ENCODE measurements around the gene ATPAF2.

ATPAF2 gene

DNA sequence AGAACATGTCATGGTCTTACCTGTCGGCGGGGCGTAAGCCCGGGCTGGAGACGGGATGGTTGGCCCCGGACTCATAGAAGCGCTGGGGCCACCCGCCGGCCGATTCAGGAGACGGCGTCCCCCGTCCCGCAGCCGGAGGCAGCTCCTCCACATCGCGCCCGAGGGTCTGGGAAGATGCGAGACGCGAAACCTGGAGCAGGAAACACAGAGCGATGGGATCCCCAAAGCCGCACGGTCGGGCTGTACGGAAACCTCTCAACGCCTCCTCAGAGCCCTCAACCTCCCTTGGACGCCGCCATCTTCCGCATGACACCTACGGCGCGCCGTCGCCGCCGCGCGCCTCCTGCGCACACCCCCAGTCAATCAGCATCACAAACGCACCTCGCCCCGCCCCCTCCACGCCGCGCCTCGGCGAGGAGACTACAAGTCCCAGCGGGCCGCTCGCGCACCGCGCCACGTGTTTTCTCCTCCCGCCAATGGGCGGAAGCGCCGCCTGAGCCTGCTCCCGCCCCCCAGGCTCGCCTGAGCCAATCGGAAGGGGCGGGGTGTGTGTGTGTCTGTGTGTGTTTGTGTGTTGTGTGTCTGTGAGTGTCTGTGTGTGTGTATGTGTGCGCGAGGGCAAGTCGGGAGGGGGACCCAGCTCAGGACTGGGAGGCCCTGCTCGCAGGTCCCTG, at the start of gene ATPAF2, which contains the start of gene GID4:
Gene ATPAF2 (minus strand): TSS at position 308 of the 674 bp plus-strand sequence. CDS start 155 bp downstream, at position 153.
Gene GID4 (plus strand): TSS at position 548 of the 674 bp plus-strand sequence. CDS start 57 bp downstream, at position 605.
- DNase-seq (ENCODE audit: low spot score), result peak; percentile 99

DNA sequence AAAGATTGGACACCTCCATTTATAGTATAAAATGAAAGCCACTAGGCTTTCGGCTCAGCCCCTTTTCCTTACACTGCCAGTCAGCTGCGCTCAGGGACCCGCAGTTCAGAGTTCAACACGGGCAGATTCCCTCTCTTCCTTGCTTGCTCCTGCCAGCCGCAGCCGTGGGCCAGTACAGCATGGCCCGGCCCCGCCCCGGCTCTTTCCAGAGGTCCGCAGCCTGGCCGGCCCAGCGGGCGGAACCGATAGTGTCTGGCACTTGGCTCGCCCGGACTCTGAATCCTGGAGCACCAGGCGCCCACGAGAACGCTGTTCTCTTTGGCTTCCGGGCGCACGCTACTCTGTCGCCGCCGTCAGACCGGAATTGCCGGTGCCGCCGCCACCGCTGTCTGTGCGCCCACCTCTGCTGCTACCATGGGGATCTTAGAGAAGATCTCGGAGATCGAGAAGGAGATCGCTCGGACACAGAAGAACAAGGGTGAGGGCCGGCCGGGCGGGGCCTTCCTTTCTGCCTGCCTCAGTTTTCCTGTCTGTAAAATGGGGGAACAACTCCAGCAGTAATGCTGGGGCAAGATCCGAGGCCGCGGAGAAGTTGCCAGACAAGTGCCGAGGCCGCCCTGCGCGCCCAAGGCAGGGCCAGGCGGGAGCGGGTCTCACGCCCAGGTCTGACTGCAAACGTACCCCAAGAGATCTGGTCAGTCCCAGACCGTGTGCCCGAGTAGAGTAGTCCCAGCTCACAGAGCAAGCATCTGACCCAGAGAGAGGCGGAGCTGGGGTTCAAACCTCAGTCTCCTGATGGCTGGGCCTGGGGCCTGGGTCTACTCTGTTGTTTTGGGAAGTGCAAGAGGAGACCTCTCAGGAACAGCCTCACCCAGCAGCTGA, 48.9 kb upstream of the ATPAF2 start, which contains the start of gene DRG2:
Gene DRG2 (plus strand): TSS at position 339 of the 882 bp plus-strand sequence. CDS start 76 bp downstream, at position 415.
- peak; percentile 97 for DNase-seq (ENCODE audit: low spot score)

DNA sequence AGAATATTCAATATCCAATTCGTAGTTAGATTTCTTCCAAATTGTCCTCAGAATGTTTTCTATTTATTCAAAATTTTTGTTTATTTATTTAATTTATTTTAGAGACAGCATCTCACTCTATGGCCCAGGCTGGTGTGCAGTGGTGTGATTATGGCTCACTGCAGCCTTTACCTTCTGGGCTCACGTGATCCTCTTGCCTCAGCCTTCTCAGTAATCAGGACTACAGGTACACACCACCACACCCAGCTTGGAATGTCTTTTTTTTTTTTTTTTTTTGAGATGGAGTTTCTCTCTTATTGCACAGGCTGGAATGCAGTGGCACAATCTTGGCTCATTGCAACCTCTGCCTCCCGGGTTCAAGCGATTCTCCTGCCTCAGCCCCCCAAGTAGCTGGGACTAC, 45.3 kb upstream of the ATPAF2 start:
- no peak for DNase-seq (ENCODE audit: low spot score)

DNA sequence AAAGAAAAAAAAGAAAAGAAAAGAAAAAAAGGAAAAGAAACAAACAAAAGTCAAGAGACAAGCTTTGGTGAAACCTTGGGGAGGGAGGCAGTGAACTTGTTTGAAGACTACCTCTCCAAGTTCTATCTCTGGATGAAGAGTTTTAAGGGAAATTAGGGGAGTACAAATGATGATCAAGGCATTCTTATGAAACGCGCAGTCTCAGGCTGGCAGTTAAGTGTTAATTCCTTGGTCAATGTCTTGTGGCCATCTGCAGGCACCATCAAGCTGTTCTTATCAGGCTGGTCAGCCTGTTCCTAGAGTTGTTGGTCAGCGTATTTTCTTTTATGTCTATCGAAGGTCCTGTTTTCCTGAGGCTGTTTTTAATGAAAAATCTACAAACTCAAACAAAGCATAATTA, 40.6 kb upstream of the ATPAF2 start:
- DNase-seq (ENCODE audit: low spot score), result no peak

DNA sequence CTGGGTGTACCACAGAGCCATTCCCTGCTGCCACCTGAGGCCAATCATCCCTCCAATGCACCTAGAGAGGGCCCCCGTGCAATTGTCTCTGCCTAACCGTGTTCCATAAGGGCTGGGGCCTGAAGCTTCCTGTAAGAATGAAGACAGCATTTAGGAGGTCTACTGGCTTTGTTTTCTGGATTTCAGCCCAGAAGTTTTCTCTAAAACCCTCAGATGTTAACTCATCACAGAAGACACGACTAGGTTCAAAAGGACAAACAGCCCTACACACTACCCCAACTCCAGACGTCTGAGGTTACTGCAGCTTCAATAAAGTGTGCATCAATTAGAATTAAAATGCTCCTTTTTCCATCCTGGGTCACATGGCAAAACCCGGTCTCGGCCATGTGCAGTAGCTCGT, 38.0 kb upstream of the ATPAF2 start:
- DNase-seq (ENCODE audit: low spot score), result peak; percentile 20

DNA sequence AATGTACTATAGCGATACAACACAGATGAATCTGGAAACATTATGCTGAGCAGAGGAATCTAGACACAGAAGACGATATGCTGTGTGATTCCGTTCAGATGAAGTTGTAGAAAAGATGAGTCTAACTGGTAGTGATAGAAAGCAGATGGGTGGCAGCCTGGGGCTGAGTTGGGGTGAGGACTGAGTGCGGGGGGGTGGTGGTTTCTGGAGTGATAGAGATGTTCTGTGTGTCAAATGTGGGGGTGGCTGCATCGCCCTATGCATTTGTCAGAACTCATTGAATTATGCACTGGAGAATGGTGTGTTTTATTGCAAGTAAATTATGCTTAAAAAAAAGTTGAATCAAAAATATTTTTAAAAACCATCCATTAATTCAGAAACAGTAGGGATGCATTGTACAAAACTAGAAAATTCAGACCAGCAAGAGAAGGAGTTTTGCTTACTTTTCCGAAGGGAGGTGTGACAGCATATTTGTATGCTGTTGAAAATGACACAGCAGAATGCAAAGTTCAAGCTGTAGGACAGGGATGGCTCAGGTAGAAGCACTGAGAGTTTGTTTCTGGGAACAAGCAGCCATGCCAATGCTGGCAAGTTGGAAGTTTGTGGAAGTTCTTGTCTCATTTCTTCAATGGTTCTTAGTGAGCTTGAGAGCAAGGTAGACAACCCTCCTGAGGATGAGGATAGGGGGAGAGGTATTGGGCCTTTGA, 35.8 kb upstream of the ATPAF2 start:
- DNase-seq (ENCODE audit: low spot score), result no peak

DNA sequence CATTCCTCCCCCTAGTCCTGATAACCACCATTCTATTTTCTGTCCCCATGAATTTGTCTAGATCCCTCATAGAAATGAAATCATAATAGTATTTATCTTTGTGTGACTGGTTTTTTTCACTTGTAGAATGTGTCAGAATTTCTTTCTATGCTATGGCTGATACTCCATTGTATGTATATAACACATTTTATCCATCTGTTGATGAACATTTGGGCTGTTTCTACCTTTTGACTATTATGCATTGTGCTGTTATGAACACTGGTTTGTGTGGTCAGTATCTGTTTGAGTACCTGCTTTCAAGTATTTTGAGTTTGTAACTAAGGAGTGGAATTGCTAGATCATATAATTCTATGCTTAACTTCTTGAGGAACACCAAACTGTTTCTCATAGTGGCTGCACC, 32.8 kb upstream of the ATPAF2 start:
- DNase-seq (ENCODE audit: low spot score), result no peak

DNA sequence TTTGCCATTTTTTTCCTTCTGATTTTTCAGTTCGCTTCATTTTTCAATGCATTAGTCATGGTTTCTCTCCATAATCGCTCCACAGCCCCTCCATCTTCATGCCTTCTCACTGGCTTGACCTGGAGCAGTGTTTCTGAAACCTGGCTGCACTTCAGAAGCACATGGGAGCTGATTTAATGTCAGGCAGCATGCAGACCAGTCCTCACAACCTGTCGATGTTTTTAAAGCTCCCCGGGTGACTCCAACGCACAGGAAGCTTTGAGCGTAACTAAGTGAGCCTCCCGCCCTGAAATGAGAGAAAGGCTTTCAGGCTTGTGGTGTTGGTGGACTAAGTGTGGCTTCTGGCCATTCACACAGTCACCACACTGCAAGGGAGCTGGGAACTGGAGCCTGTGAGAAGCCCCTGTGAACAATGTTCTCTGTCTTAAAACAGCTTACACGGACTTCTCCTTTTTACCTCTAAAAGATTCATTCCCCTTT, 31.9 kb upstream of the ATPAF2 start:
- DNase-seq (ENCODE audit: low spot score), result peak; percentile 65

DNA sequence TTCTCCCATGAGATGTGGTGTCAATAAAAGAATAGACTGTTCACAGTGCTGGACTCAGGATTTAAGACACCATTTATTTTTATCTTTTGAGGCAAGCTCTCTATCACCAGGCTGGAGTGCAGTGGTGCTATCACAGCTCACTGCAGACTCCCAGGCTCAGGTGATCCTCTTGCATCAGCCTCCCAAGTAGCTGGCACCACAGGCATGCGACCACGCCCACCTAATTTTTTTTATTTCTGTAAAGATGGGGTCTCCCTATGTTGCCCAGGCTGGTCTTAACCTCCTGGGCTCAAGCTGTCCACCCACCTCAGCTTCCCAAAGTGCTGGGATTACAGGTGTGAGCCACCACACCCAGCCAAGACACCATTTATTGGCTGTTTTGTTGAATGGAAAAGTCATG, 30.1 kb upstream of the ATPAF2 start:
- DNase-seq (ENCODE audit: low spot score), result no peak

DNA sequence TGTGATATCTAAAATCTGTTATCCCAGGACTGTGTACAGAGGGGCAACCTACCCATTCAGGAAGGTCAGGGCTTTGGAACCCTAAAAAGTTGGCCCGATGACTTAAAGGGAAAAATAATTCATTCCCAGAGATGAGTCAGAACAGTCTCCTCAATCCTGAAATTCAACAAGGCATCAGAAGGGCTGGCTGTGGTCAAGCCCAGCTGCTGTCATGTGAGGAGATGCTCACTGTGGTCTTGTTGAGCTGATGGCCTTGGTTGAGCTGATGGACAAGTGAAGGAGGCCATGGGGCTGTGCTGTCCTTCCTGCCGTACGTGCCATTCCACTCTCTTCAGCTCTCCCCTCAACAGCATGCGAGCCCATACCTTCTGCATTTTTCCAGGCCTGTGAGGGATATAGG, 27.9 kb upstream of the ATPAF2 start:
- no peak for DNase-seq (ENCODE audit: low spot score)

DNA sequence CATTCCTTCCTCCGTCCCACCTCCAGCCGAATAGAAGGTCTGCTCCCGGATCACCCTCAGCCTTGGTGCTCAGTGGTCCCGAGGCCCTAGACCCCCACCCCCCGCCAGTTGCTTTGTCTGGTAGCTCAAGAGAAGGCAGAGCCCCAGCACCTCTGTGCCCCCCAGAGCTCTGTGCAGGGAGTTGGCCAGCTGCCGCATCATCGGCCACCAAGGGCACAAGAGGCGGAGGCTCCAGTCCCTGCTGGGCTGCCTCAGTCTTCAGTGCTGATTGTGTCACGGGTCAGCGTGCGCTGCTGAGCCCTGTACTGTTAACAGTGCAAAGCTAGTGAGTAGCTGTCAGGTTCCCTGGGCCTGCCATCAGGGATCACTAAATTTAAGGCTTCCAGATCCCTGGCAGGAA, 26.6 kb upstream of the ATPAF2 start:
- DNase-seq (ENCODE audit: low spot score), result no peak

DNA sequence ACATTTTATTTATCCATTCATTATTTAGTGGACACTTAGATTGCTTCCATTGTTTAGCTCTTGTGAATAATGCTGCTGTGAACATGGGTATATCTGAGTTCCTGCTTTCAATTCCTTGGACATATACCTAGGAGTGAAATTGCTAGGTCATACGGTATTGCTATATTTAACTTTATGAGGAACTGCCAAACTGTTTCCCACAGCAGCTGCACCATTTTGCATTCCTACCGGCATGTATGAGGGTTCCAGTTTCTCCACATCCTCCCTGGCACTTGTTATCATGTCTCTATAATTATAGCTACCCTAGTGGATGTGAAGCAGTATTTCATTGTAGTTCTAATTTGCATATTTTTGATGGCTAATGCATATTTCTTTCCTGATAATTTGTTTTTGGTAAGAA, 25.1 kb upstream of the ATPAF2 start:
- no peak for DNase-seq (ENCODE audit: low spot score)

DNA sequence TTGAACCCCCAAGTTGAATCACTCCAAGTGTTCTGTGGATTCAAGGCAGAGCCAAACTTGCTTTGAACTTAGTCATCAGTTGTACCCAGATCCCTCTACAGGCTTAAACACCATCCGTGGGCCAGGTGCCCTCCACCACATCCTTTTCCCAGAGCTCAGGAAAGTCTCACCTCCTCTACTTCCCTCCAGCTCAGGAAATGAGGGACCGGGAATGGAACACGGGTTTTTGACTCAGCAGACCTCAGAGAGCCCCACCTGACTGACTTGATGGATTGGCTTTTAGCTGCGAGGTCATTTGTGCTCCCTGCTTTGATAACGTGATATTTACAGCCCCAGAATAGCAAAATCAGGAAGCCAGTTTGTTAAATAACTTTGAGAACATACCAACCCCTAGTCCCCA, 20.3 kb upstream of the ATPAF2 start:
- DNase-seq (ENCODE audit: low spot score), result no peak

DNA sequence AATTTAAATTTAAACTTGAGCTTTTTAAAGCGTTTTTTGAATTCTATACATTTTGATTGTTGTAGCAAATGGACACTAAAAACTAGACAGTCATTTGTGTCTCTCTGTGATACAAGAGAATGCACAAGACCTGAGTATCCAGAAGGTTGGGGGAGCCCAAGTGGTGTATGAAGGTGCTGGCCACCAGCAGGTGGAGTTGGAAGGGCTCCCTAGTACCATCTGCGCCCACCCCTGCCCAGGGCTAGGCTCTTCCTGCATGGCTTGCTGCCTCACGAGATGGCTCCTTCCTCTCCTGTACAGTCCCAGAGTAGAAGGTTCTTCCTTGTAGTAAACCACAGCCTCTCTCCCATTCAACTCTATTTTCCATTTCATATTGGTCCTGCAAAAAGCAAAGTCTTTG, 17.2 kb upstream of the ATPAF2 start:
- DNase-seq (ENCODE audit: low spot score), result no peak

DNA sequence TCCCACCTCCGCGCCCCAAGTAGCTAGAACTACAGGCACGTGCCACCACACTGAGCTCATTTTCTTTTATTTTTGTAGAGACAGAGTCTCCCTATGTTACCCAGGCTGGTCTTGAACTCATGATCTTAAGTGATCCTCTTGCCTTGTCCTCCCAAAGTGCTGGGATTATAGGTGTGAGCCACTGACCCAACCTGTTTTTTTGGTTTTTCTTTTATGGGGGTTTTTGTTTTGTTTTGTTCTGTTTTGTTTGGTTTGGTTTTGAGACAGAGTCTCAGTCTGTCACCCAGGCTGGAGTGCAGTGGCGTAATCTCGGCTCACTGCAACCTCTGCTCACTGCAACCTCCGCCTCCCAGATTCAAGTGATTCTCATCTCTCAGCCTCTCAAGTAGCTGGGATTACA, 16.6 kb upstream of the ATPAF2 start:
- DNase-seq (ENCODE audit: low spot score), result no peak

DNA sequence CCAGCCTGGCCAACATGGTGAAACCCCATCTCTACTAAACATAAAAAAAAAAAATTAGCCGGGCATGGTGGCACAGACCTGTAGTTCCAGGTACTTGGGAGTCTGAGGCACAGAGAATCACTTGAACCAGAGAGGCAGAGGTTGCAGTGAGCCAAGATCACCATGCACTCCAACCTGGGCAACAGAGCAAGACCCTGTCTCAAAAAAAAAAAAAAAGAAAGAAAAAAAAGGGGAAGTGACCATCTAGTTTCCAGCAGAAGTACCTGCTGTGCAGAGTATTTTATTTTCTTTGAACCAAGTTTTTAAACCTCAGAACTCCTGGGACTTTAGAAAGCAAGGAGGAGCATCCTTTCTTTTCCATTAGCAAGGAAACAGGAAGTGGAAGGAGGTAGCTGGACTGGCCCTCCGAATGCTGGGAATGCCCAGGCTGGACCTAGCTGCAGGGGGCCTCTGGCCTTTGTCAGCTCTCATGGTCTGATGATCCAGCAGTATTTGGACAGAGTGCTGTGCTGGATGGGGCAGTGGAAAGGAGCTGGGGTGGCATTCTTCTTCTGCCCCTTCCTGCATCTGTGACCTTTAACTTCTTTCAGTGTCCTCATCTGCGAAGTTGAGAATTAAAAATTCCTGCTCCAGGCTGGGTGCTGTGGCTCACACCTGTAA, 6.9 kb upstream of the ATPAF2 start:
- DNase-seq (ENCODE audit: low spot score), result no peak

DNA sequence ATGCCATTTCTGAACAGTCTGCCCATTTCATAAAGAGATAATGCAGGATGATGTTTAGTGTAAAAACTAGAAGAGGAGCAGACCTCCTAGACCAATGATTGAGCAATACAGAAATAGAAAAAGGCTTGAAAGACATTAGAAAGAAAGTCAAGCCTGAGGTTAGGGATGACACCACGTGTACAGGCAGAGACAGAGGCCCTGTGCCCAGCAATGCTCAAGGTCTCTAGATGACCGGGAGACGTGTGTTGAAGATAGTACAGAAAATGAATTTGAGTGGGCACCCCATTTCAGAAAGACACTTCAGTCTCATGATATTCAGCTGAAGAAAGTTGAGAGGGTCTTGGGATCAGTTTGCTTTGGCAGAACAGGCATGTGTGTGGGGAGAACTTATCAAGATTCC, 5.6 kb upstream of the ATPAF2 start:
- DNase-seq (ENCODE audit: low spot score), result no peak

DNA sequence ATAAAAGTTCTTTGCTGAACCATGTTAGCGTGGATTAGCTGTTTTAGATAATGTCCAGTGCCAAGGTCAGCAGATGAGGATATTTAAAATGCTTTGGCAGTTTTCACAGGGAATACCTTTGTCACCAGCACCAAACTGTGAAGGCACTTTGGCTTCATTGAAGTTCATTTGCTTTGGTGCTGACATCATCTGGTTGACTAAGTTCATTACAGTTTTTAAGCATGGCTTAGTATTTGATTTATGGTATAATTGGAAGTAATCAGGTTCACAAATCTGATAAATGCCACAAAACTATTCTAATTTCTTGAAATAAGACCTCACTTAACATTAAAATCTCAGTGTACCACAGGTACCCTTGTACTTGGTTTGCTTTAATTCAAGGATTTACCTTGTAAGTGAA, 4.5 kb upstream of the ATPAF2 start:
- DNase-seq (ENCODE audit: low spot score), result no peak

DNA sequence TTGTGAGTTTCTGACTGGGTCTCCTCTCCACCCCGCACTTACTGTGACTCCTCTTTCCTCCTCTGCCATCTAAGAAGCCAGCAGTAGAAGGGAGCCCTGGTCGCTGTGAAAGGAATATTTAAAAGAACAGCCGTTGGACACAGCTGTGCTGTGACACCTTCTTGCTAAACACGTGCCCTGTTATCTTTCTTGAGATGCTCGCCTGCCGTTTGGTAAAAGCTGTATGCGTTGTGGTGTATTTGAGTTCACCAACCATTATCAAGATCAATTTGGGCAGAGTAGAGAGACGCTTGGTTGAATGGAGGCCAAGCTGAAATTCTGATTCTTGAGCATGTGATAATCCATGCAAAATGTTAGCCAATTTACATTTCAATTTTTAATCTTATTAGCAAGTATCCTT, 4.0 kb upstream of the ATPAF2 start:
- DNase-seq (ENCODE audit: low spot score), result no peak

DNA sequence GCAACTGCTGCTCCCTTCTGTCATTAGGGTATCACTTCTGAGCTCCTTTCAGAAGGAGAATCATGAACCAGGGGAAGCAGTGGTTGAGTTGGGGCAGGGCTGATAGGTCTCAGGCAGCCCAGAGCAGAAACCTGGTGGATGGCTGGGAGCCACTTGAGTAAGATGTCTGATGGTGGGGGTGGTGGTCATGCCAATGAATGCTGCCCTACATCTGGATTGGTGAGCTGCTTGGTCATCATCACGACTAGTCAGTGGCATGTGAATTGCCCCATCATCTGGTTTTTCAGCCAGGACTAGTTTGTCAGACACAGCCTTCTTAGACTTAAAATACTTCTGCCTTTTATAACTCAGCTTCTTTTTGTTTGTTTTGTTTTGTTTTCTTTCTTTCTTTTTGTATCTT, 2.8 kb upstream of the ATPAF2 start:
- peak; percentile 84 for DNase-seq (ENCODE audit: low spot score)

DNA sequence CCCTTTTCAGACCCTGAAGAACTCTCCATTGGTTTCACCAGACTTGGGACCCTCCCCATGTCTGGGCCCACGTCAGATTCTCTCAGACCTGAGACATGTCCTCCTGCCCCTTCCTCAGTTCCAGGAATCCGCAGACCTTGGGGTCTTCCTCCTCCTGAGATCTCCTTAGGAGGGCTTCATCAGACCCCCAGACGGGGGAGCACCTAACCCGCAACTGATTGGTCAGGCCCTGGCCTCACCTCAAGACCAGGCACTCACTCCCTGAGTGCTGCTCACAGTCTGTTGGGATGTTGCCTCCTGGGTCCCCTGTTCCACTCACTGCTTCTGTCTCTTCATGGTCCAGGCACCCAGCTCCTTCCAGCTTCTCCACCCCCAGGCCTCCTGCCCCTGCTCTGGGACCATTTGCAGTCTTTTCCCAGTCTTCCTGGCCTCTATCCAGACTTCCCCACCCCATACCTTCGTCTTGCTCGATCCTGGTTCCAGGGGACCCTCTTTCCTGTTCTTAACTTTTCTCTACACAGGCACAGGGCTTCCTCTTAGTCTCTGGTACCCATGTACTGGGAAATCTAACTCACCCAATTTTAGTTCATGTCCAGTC, 1.4 kb upstream of the ATPAF2 start:
- DNase-seq (ENCODE audit: low spot score), result no peak
